OCI-LY1 (cell line): ENCODE data around the gene PDCD1.

Experiments
- H2AFZ ChIP-seq: fragments of 200-600 bp; sonication (generic), shearing (Covaris generic); 2 replicates; pipeline ENCODE4 v1.6.0; 2014; ENCODE audit warnings: antibody characterized with exemption, mild to moderate bottlenecking, low read length
- H3F3A ChIP-seq: fragments of 200-600 bp; sonication (generic), shearing (Covaris generic); 2 replicates; pipeline ENCODE4 v1.6.0; 2014; ENCODE audit warnings: mild to moderate bottlenecking, antibody characterized with exemption, low read length, moderate library complexity; ENCODE audit not compliant: insufficient read depth
- H3K27ac ChIP-seq: fragments of 200-600 bp; sonication (generic); 2 replicates; pipeline ENCODE4 v1.5.1; 2014; ENCODE audit warnings: low read length, mixed run types, mild to moderate bottlenecking, low read depth; ENCODE audit not compliant: poor library complexity, severe bottlenecking
- H3K27me3 ChIP-seq: fragments of 200-600 bp; sonication (generic); 2 replicates; pipeline ENCODE4 v1.6.0; 2014; ENCODE audit warnings: antibody characterized with exemption, mild to moderate bottlenecking, low read length, moderate library complexity; ENCODE audit not compliant: insufficient read depth
- H3K36me3 ChIP-seq: fragments of 200-600 bp; sonication (generic); 2 replicates; pipeline ENCODE4 v1.6.1; 2014; ENCODE audit warnings: mild to moderate bottlenecking, antibody characterized with exemption, low read length, moderate library complexity, mixed read lengths; ENCODE audit not compliant: insufficient read depth
- H3K4me1 ChIP-seq: fragments of 200-600 bp; sonication (generic); 2 replicates; pipeline ENCODE4 v1.5.1; 2014; ENCODE audit warnings: mild to moderate bottlenecking, low read length, moderate library complexity; ENCODE audit not compliant: insufficient read depth, severe bottlenecking
- H3K4me2 ChIP-seq: fragments of 200-600 bp; sonication (generic), shearing (Covaris generic); 2 replicates; pipeline ENCODE4 v1.6.1; 2014; ENCODE audit warnings: low read length
- H3K4me3 ChIP-seq: fragments of 200-600 bp; sonication (generic); 2 replicates; pipeline ENCODE4 v1.5.1; 2014; ENCODE audit warnings: low read length, low read depth, mild to moderate bottlenecking, mixed read lengths; ENCODE audit not compliant: poor library complexity, severe bottlenecking
- H3K79me2 ChIP-seq: fragments of 200-600 bp; shearing (Covaris generic); 2 replicates; pipeline ENCODE4 v1.6.1; 2016; ENCODE audit warnings: mixed run types, low read length, mixed read lengths; ENCODE audit not compliant: insufficient read depth
- H3K9ac ChIP-seq: fragments of 200-600 bp; sonication (generic), shearing (Covaris generic); 2 replicates; pipeline ENCODE4 v1.6.1; 2014; ENCODE audit warnings: mild to moderate bottlenecking, low read length, mixed read lengths
- H3K9me2 ChIP-seq: fragments of 200-600 bp; sonication (generic), shearing (Covaris generic); 2 replicates; pipeline ENCODE4 v1.6.1; 2014; ENCODE audit warnings: low read depth, mild to moderate bottlenecking, low read length, mixed read lengths
- H3K9me3 ChIP-seq: fragments of 200-600 bp; shearing (Covaris generic); 2 replicates; pipeline ENCODE4 v1.6.1; 2014; ENCODE audit warnings: low read length, mixed read lengths
- H4K20me1 ChIP-seq: fragments of 200-600 bp; sonication (generic), shearing (Covaris generic); 2 replicates; pipeline ENCODE4 v1.6.0; 2016; ENCODE audit warnings: mild to moderate bottlenecking, low read length; ENCODE audit not compliant: insufficient read depth
- CTCF ChIP-seq: fragments of 200-600 bp; sonication (generic), shearing (Covaris generic); IDR thresholded peaks from 2 replicates; pipeline ENCODE4 v1.5.1; 2017; ENCODE audit warnings: mild to moderate bottlenecking, antibody characterized with exemption, low read length, moderate library complexity, mixed read lengths
- EZH2 ChIP-seq: fragments of 200-600 bp; sonication (generic), shearing (Covaris generic); IDR thresholded peaks from 2 replicates; pipeline ENCODE4 v1.8.0; 2017; ENCODE audit warnings: borderline replicate concordance, mixed run types, mild to moderate bottlenecking, antibody characterized with exemption, low read length, moderate library complexity, mixed read lengths

PDCD1 gene

GRCh38 chr2:241850544-241851324 lies 8.0 kb downstream of the PDCD1 start:
- H4K20me1 ChIP-seq: no peaks in the 10 kb centered on the region
- no peak overlapping the region for H3K4me2 ChIP-seq
- H3K9me3 ChIP-seq: no peaks in the 10 kb centered on the region
- H2AFZ ChIP-seq: no peak overlapping the region
- H3F3A ChIP-seq: no peaks in the 10 kb centered on the region
- no peaks in the 10 kb centered on the region for H3K9me2 ChIP-seq
- H3K4me1 ChIP-seq: no peaks in the 10 kb centered on the region
- no peaks in the 10 kb centered on the region for H3K79me2 ChIP-seq
- no peak overlapping the region for H3K9ac ChIP-seq
- TF ChIP-seq EZH2 (no peak), CTCF (no peak)
- H3K4me3 ChIP-seq: no peak overlapping the region
- no peaks in the 10 kb centered on the region for H3K27me3 ChIP-seq
- no peak overlapping the region for H3K27ac ChIP-seq
- no peaks in the 10 kb centered on the region for H3K36me3 ChIP-seq

GRCh38 chr2:241849616-241850543 lies 8.8 kb downstream of the PDCD1 start:
- no peaks in the 10 kb centered on the region for H3K9me3 ChIP-seq
- H3K4me2 ChIP-seq: no peak overlapping the region
- no peak overlapping the region for H3K27ac ChIP-seq
- no peak overlapping the region for H3K4me3 ChIP-seq
- no peaks in the 10 kb centered on the region for H3K9me2 ChIP-seq
- H4K20me1 ChIP-seq: no peaks in the 10 kb centered on the region
- H3K4me1 ChIP-seq: no peaks in the 10 kb centered on the region
- H2AFZ ChIP-seq: no peak overlapping the region
- no peaks in the 10 kb centered on the region for H3F3A ChIP-seq
- H3K79me2 ChIP-seq: no peaks in the 10 kb centered on the region
- no peaks in the 10 kb centered on the region for H3K27me3 ChIP-seq
- H3K9ac ChIP-seq: no peak overlapping the region
- TF ChIP-seq CTCF: no peak
- no peak for TF ChIP-seq EZH2
- no peaks in the 10 kb centered on the region for H3K36me3 ChIP-seq

GRCh38 chr2:241848761-241849615 lies 9.7 kb downstream of the PDCD1 start:
- Histone ChIP-seq H3K36me3 (no peaks in the 10 kb centered on the region), H2AFZ (no peak overlapping the region), H3K9me2 (no peaks in the 10 kb centered on the region), H3K4me3 (no peak overlapping the region), H3K79me2 (no peaks in the 10 kb centered on the region), H3F3A (no peaks in the 10 kb centered on the region), H3K9me3 (no peaks in the 10 kb centered on the region), H3K9ac (no peak overlapping the region), H4K20me1 (no peaks in the 10 kb centered on the region), H3K27ac (no peak overlapping the region), H3K4me2 (no peak overlapping the region), H3K4me1 (no peaks in the 10 kb centered on the region), H3K27me3 (no peaks in the 10 kb centered on the region)
- TF ChIP-seq CTCF (no peak), EZH2 (no peak)
